ENCODE results near the gene TENM4.

Gene TENM4

DNA sequence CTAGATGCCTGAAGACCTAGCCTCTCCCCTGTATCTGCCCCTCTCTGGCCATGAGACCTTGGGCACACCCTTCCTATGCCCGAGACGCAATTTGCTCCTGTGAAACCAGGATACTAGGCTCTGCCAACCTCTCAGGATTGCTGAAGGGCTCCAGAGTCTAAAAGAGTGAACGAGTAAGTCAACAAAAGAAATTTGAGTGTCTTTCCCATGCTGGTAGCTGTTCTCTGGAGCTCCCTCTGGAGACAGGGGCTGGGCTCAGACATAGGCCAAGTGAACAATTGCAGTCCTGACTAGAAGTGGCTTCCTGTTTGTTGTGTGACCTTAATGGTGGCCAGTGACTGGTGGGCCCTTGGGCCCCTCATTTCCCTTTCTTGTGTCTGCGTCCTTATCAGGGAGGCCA is 677.2 kb downstream of the TENM4 start (continued):
- TF ChIP-seq, protein P1, sequence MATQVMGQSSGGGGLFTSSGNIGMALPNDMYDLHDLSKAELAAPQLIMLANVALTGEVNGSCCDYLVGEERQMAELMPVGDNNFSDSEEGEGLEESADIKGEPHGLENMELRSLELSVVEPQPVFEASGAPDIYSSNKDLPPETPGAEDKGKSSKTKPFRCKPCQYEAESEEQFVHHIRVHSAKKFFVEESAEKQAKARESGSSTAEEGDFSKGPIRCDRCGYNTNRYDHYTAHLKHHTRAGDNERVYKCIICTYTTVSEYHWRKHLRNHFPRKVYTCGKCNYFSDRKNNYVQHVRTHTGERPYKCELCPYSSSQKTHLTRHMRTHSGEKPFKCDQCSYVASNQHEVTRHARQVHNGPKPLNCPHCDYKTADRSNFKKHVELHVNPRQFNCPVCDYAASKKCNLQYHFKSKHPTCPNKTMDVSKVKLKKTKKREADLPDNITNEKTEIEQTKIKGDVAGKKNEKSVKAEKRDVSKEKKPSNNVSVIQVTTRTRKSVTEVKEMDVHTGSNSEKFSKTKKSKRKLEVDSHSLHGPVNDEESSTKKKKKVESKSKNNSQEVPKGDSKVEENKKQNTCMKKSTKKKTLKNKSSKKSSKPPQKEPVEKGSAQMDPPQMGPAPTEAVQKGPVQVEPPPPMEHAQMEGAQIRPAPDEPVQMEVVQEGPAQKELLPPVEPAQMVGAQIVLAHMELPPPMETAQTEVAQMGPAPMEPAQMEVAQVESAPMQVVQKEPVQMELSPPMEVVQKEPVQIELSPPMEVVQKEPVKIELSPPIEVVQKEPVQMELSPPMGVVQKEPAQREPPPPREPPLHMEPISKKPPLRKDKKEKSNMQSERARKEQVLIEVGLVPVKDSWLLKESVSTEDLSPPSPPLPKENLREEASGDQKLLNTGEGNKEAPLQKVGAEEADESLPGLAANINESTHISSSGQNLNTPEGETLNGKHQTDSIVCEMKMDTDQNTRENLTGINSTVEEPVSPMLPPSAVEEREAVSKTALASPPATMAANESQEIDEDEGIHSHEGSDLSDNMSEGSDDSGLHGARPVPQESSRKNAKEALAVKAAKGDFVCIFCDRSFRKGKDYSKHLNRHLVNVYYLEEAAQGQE (tag by site-specific recombination; IDR thresholded peaks at IDR 0.05): no peak
- TF ChIP-seq ZNF514 (tag by site-specific recombination; IDR thresholded peaks at IDR 0.05) (no peak), ZNF548 (tag by site-specific recombination; IDR thresholded peaks at IDR 0.05) (no peak), ZNF600 (tag by site-specific recombination; IDR thresholded peaks at IDR 0.05) (no peak), KLF10 (tag by site-specific recombination; IDR thresholded peaks at IDR 0.05) (no peak), ZNF791 (tag by site-specific recombination; IDR thresholded peaks at IDR 0.05) (no peak), ZNF19 (tag by site-specific recombination; IDR thresholded peaks at IDR 0.05; ENCODE audit: low read depth) (no peak), ZNF140 (tag by site-specific recombination; IDR thresholded peaks at IDR 0.05) (no peak)

DNA sequence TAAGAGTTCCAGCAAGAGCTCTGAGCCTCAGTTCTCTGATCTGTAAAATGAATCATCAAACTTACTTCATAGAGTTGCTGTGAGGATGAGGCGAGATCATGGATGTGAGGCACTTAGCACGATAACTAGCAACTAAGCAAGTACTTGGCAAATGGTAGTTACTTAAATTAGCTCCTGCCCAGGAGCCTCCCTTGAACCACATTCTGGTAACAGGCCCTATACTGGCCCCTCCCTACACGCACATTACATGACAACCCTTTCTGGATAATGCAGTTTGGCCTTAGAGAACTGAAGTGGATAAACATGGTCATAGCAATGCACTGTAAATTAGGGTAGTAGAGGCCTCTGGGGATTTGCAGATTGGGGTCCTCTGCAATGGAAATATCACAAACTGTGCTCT is 678.7 kb downstream of the TENM4 start:
- Histone ChIP-seq H3K27ac (ENCODE audit: extremely low read depth, low read depth, low read length) (no peak overlapping the region), H3K4me3 (ENCODE audit: low read depth, low read length) (no peak overlapping the region), H3K9me3 (ENCODE audit: control insufficient read depth, insufficient read depth, low read depth, low read length) (no peaks in the 10 kb centered on the region), H3K36me3 (ENCODE audit: control insufficient read depth in 2 of 2, insufficient read depth in 1 of 2, low read length in 2 of 2) (no peaks in the 10 kb centered on the region), H3K4me1 (ENCODE audit: control insufficient read depth, insufficient read depth, low read length) (no peaks in the 10 kb centered on the region)
- TF ChIP-seq, protein P2, sequence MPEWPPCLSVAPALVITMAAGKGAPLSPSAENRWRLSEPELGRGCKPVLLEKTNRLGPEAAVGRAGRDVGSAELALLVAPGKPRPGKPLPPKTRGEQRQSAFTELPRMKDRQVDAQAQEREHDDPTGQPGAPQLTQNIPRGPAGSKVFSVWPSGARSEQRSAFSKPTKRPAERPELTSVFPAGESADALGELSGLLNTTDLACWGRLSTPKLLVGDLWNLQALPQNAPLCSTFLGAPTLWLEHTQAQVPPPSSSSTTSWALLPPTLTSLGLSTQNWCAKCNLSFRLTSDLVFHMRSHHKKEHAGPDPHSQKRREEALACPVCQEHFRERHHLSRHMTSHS (tag by site-specific recombination; IDR thresholded peaks at IDR 0.05): no peak
- no peak for TF ChIP-seq ZNF214 (tag by site-specific recombination; IDR thresholded peaks at IDR 0.05; ENCODE audit: borderline replicate concordance)
- no peak for TF ChIP-seq ZNF837 (tag by site-specific recombination; IDR thresholded peaks at IDR 0.05)
- TF ChIP-seq, protein P3, sequence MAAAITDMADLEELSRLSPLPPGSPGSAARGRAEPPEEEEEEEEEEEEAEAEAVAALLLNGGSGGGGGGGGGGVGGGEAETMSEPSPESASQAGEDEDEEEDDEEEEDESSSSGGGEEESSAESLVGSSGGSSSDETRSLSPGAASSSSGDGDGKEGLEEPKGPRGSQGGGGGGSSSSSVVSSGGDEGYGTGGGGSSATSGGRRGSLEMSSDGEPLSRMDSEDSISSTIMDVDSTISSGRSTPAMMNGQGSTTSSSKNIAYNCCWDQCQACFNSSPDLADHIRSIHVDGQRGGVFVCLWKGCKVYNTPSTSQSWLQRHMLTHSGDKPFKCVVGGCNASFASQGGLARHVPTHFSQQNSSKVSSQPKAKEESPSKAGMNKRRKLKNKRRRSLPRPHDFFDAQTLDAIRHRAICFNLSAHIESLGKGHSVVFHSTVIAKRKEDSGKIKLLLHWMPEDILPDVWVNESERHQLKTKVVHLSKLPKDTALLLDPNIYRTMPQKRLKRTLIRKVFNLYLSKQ (tag by site-specific recombination; IDR thresholded peaks at IDR 0.05; ENCODE audit: borderline replicate concordance): no peak
- TF ChIP-seq TCF7L2 (IDR thresholded peaks at IDR 0.05; ENCODE audit: borderline replicate concordance, low read depth, low read length): no peak
- no peak for TF ChIP-seq ZNF658 (tag by site-specific recombination; IDR thresholded peaks at IDR 0.05)
- TF ChIP-seq ZSCAN16 (tag by site-specific recombination; IDR thresholded peaks at IDR 0.05): no peak
- TF ChIP-seq, protein P4, sequence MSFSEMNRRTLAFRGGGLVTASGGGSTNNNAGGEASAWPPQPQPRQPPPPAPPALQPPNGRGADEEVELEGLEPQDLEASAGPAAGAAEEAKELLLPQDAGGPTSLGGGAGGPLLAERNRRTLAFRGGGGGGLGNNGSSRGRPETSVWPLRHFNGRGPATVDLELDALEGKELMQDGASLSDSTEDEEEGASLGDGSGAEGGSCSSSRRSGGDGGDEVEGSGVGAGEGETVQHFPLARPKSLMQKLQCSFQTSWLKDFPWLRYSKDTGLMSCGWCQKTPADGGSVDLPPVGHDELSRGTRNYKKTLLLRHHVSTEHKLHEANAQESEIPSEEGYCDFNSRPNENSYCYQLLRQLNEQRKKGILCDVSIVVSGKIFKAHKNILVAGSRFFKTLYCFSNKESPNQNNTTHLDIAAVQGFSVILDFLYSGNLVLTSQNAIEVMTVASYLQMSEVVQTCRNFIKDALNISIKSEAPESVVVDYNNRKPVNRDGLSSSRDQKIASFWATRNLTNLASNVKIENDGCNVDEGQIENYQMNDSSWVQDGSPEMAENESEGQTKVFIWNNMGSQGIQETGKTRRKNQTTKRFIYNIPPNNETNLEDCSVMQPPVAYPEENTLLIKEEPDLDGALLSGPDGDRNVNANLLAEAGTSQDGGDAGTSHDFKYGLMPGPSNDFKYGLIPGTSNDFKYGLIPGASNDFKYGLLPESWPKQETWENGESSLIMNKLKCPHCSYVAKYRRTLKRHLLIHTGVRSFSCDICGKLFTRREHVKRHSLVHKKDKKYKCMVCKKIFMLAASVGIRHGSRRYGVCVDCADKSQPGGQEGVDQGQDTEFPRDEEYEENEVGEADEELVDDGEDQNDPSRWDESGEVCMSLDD (tag by site-specific recombination; IDR thresholded peaks at IDR 0.05): no peak
- TF ChIP-seq SCRT1 (tag by site-specific recombination; IDR thresholded peaks at IDR 0.05; ENCODE audit: borderline replicate concordance): no peak
- no peak for TF ChIP-seq RBAK (tag by site-specific recombination; IDR thresholded peaks at IDR 0.05)
- no peak for TF ChIP-seq ZNF354C (tag by site-specific recombination; IDR thresholded peaks at IDR 0.05; ENCODE audit: borderline replicate concordance, low read depth)
- no peak for TF ChIP-seq FEZF1 (tag by site-specific recombination; IDR thresholded peaks at IDR 0.05)
- TF ChIP-seq, protein P5, sequence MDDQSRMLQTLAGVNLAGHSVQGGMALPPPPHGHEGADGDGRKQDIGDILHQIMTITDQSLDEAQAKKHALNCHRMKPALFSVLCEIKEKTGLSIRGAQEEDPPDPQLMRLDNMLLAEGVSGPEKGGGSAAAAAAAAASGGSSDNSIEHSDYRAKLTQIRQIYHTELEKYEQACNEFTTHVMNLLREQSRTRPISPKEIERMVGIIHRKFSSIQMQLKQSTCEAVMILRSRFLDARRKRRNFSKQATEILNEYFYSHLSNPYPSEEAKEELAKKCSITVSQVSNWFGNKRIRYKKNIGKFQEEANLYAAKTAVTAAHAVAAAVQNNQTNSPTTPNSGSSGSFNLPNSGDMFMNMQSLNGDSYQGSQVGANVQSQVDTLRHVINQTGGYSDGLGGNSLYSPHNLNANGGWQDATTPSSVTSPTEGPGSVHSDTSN (CRISPR knock-in tag; IDR thresholded peaks at IDR 0.05): no peak
- ChIA-PET CTCF (no interaction called here), POLR2A (no interaction called here)
